H1 (cell line): ENCODE results near the gene LTB. TPM values are rescaled to one million over a fixed set of nuclear protein-coding genes. Genes with fewer than 3 reads are reported as not detected.

Experiments
- CTCF ChIA-PET: fragments of 300-600 bp; sonication (Branson Sonifier 250); formaldehyde crosslinking; loops from one replicate; lab custom pipeline; 2021; ENCODE audit not compliant: partially characterized antibody; lab: Charles Lee
- POLR2A ChIA-PET: fragments of 300-600 bp; sonication (Branson Sonifier 250); formaldehyde crosslinking; loops from one replicate; lab custom pipeline; 2021; ENCODE audit warnings: inconsistent platforms; ENCODE audit not compliant: partially characterized antibody; lab: Charles Lee
- DNase-seq, 2 experiments: peaks; one replicate each; pipeline versions ENCODE4 v3.0.0 to v3.0.0-alpha.2; 2010 to 2022; ENCODE audit warnings: low spot score in 2 of 2, low read depth in 1 of 2, mixed read lengths in 1 of 2
- FAIRE-seq: peaks from 2 replicates; lab custom pipeline; 2011; peaks lifted over from hg19 to GRCh38; lab: Jason Lieb, UNC
- H2AFZ ChIP-seq: 2 replicates; pipeline ENCODE4 v1.8.1; 2012; ENCODE audit warnings: low read length, inconsistent platforms
- H2AK5ac ChIP-seq: 2 replicates; pipeline ENCODE4 v1.6.1; 2013; ENCODE audit warnings: low read depth, low read length
- H2BK120ac ChIP-seq: replicated peaks from 2 replicates; pipeline ENCODE3; 2013; ENCODE audit warnings: low read depth, low read length, inconsistent platforms
- H2BK12ac ChIP-seq: 2 replicates; pipeline ENCODE4 v1.6.1; 2013; ENCODE audit warnings: low read depth, low read length
- H2BK15ac ChIP-seq: 2 replicates; pipeline ENCODE4 v1.6.1; 2013; ENCODE audit warnings: low read length
- H2BK20ac ChIP-seq: 2 replicates; pipeline ENCODE4 v1.6.1; 2013; ENCODE audit warnings: low read length
- H2BK5ac ChIP-seq: 2 replicates; pipeline ENCODE4 v1.6.1; 2013; ENCODE audit warnings: low read depth, low read length
- H3K14ac ChIP-seq: 2 replicates; pipeline ENCODE4 v1.6.1; 2013; ENCODE audit warnings: inconsistent platforms; ENCODE audit not compliant: insufficient read length
- H3K18ac ChIP-seq: 2 replicates; pipeline ENCODE4 v1.6.1; 2013; ENCODE audit warnings: low read length; ENCODE audit errors: extremely low read depth
- H3K23ac ChIP-seq: 2 replicates; pipeline ENCODE4 v1.6.1; 2013; ENCODE audit warnings: inconsistent platforms; ENCODE audit not compliant: insufficient read length
- H3K23me2 ChIP-seq: 2 replicates; pipeline ENCODE4 v1.6.1; 2013; ENCODE audit warnings: low read depth, low read length
- H3K27ac ChIP-seq: 2 replicates; pipeline ENCODE4 v1.6.1; 2011; ENCODE audit warnings: low read depth, low read length, inconsistent platforms
- H3K27me3 ChIP-seq, 4 experiments: replicated peaks in 1 of 4; 1 replicate in 1 of 4; 2 replicates in 3 of 4; pipeline versions ENCODE4 v1.6.1 to v1.8.1; 2011 to 2013; ENCODE audit warnings: low read length in 3 of 4, mild to moderate bottlenecking in 3 of 4, inconsistent platforms in 2 of 4, mixed read lengths in 2 of 4, moderate library complexity in 1 of 4; ENCODE audit not compliant: control insufficient read depth in 3 of 4, insufficient read depth in 3 of 4; ENCODE audit errors: extremely low read depth in 1 of 4
- H3K36me3 ChIP-seq, 4 experiments: 2 replicates each; pipeline versions ENCODE4 v1.6.1 to v1.8.1; 2011 to 2013; ENCODE audit warnings: mild to moderate bottlenecking in 4 of 4, low read length in 3 of 4, moderate library complexity in 2 of 4, control low read depth in 1 of 4, inconsistent platforms in 1 of 4; ENCODE audit not compliant: insufficient read depth in 4 of 4, control insufficient read depth in 2 of 4
- H3K4ac ChIP-seq: replicated peaks from 2 replicates; pipeline ENCODE3; 2013; ENCODE audit warnings: low read length, low read depth, mixed read lengths, inconsistent platforms; ENCODE audit not compliant: insufficient read length
- H3K4me1 ChIP-seq, 4 experiments: replicated peaks in 1 of 4; 1 replicate in 1 of 4; 2 replicates in 3 of 4; pipeline versions ENCODE4 v1.6.1 to v1.8.1; 2011 to 2013; ENCODE audit warnings: low read length in 3 of 4, inconsistent platforms in 2 of 4, mixed read lengths in 1 of 4; ENCODE audit not compliant: insufficient read depth in 4 of 4, control insufficient read depth in 3 of 4
- H3K4me2 ChIP-seq, 2 experiments: 2 replicates each; pipeline versions ENCODE4 v1.6.1 to v1.8.1; 2011 to 2013; ENCODE audit warnings: low read depth in 2 of 2, low read length in 2 of 2, control low read depth in 1 of 2, inconsistent platforms in 1 of 2, mild to moderate bottlenecking in 1 of 2; ENCODE audit not compliant: insufficient read depth in 1 of 2
- H3K4me3 ChIP-seq, 4 experiments: fragments of 200-600, 300-600 bp in 1 of 4; sonication (generic), shearing (Covaris generic), sonication (Bioruptor Twin) in 1 of 4; 2 replicates each; pipeline versions ENCODE4 v1.5.1 to v1.8.1; 2011 to 2016; ENCODE audit warnings: low read length in 4 of 4, low read depth in 3 of 4, control low read depth in 2 of 4, inconsistent platforms in 2 of 4, mild to moderate bottlenecking in 2 of 4, mixed read lengths in 1 of 4, moderate library complexity in 1 of 4; ENCODE audit not compliant: insufficient read depth in 2 of 4; ENCODE audit errors: extremely low read depth in 1 of 4
- H3K56ac ChIP-seq: replicated peaks from 2 replicates; pipeline ENCODE3; 2013; ENCODE audit warnings: low read depth, mild to moderate bottlenecking, mixed read lengths, low read length, inconsistent platforms; ENCODE audit not compliant: insufficient read length
- H3K79me1 ChIP-seq: 2 replicates; pipeline ENCODE4 v1.6.1; 2013; ENCODE audit warnings: low read depth, low read length, control low read depth
- H3K79me2 ChIP-seq, 2 experiments: 2 replicates each; pipeline versions ENCODE4 v1.6.1 to v1.8.1; 2012 to 2013; ENCODE audit warnings: low read length in 2 of 2, mild to moderate bottlenecking in 2 of 2, inconsistent platforms in 1 of 2; ENCODE audit not compliant: insufficient read depth in 2 of 2, control insufficient read depth in 1 of 2
- H3K9ac ChIP-seq, 4 experiments: replicated peaks in 1 of 4; 1 replicate in 1 of 4; 2 replicates in 3 of 4; pipeline versions ENCODE4 v1.6.1 to v1.8.1; 2011 to 2013; ENCODE audit warnings: low read depth in 3 of 4, low read length in 3 of 4, control low read depth in 2 of 4, mild to moderate bottlenecking in 2 of 4, moderate library complexity in 2 of 4, inconsistent platforms in 1 of 4; ENCODE audit errors: extremely low read depth in 1 of 4
- H3K9me3 ChIP-seq, 2 experiments: 2 replicates each; pipeline versions ENCODE4 v1.6.1 to v1.8.1; 2012 to 2013; ENCODE audit warnings: mild to moderate bottlenecking in 2 of 2, moderate library complexity in 2 of 2, control low read depth in 1 of 2, inconsistent platforms in 1 of 2, low read depth in 1 of 2, low read length in 1 of 2, mixed read lengths in 1 of 2; ENCODE audit not compliant: insufficient read depth in 2 of 2
- H4K20me1 ChIP-seq, 2 experiments: replicated peaks in 1 of 2; 2 replicates each; pipeline versions ENCODE3 to v1.8.1; 2011 to 2013; ENCODE audit warnings: inconsistent platforms in 2 of 2, low read length in 2 of 2, mild to moderate bottlenecking in 1 of 2; ENCODE audit not compliant: insufficient read depth in 2 of 2, control insufficient read depth in 1 of 2
- H4K5ac ChIP-seq: 2 replicates; pipeline ENCODE4 v1.6.1; 2013; ENCODE audit warnings: low read length, low read depth, mixed read lengths, inconsistent platforms; ENCODE audit not compliant: insufficient read length
- H4K8ac ChIP-seq: 2 replicates; pipeline ENCODE4 v1.8.0; 2013; ENCODE audit warnings: mild to moderate bottlenecking, moderate library complexity, low read length, inconsistent platforms; ENCODE audit not compliant: insufficient read depth; ENCODE audit errors: extremely low read depth
- H4K91ac ChIP-seq: replicated peaks from 2 replicates; pipeline ENCODE3; 2013; ENCODE audit warnings: low read length, mixed read lengths, inconsistent platforms; ENCODE audit not compliant: insufficient read length
- SRF ChIP-seq: IDR thresholded peaks from 2 replicates; pipeline ENCODE4 v1.6.1; 2011; ENCODE audit warnings: mild to moderate bottlenecking, low read depth, low read length, moderate library complexity
- WGBS, 2 experiments: shearing (Covaris generic) in 1 of 2; methylation state at CpG; one replicate each; pipeline versions ENCODE4 v1.1.6 to v1.1.7; 2013 to 2015; ENCODE audit warnings: low lambda C conversion rate in 2 of 2, mixed read lengths in 2 of 2, inconsistent platforms in 1 of 2, low coverage in 1 of 2, missing lambda C conversion rate in 1 of 2; ENCODE audit not compliant: insufficient replicate concordance in 2 of 2, insufficient coverage in 1 of 2, insufficient read length in 1 of 2; ENCODE audit errors: extremely low coverage in 1 of 2, missing lambda C conversion rate in 1 of 2; 5-methylcytosine and 5-hydroxymethylcytosine counted together
- polyA plus RNA-seq, 7 experiments: library from polyadenylated mRNA; depleted of rRNA in 3 of 7; stranded (reverse) in 5 of 7; unstranded in 2 of 7; fragments of >200 nt in 5 of 7; fragments of 200-250 nt in 2 of 7; gene quantifications; 1 replicate in 5 of 7; 2 replicates in 1 of 7; 4 replicates in 1 of 7; pipeline versions ENCODE4 v1.2.1 to v1.2.3, GENCODE V29; 2011 to 2013; ENCODE audit warnings: missing spikeins in 2 of 7, mixed read lengths in 2 of 7
- total RNA-seq: library from RNA; stranded (reverse); fragmentation: NEBNext Ultra II Directional; extraction: Animal tissue kit (Norgen Biotek cat#: 25700); gene quantifications from 2 replicates; pipeline ENCODE4 v1.2.1, GENCODE V29; 2021

LTB gene
- total and polyA plus RNA-seq, 2 of the 8 experiments (the other 6 are each of a cell fraction or from before 2014, with no cell fraction given), result 0.43 to 0.47 TPM

GRCh38 chr6:31557443-31558317 is 24.5 kb downstream of the LTB start:
- Histone ChIP-seq H2BK20ac (no peak overlapping the region), H3K14ac (no peak overlapping the region), H3K9ac (no peak overlapping the region), H3K4me1 (no peaks in the 10 kb centered on the region)
- POLR2A ChIA-PET, result interaction anchor here (0.8 to 10.9 kb wide), 7 partner anchors 8 to 157 kb away, joined by 3 to 110 read pairs (median 10); partner anchors contain the start of genes ATP6V1G2, DDX39B, LTB and LY6G6D
- no peak for TF ChIP-seq SRF
- TF ChIP-seq, all 59 proteins: peak for 0
- Histone ChIP-seq H3K27ac (no peak overlapping the region), H4K8ac (no peak overlapping the region), H3K18ac (no peak overlapping the region), H3K9me3 (no peaks in the 10 kb centered on the region), H3K4ac (no peak overlapping the region), H2BK120ac (no peak overlapping the region), H2BK5ac (no peak overlapping the region; the same call in 1 of the 2 replicates), H3K36me3 (peaks cover 2 to 15% (median 5%) of the 10 kb centered on the region in 4 experiments; a peak in 5 of 8 replicates), H3K79me1 (no peaks in the 10 kb centered on the region), H4K20me1 (no peaks in the 10 kb centered on the region), H3K23ac (no peak overlapping the region), H3K27me3 (no peaks in the 10 kb centered on the region), H3K56ac (no peak overlapping the region), H2AK5ac (no peak overlapping the region), H4K5ac (no peak overlapping the region), H3K4me3 (no peak overlapping the region), H2BK12ac (no peak overlapping the region), H4K91ac (no peak overlapping the region), H2AFZ (no peak overlapping the region), H2BK15ac (no peak overlapping the region), H3K79me2 (no peaks in the 10 kb centered on the region), H3K4me2 (no peak overlapping the region), H3K23me2 (no peaks in the 10 kb centered on the region)
- CTCF ChIA-PET, result interaction anchor here (0.6 to 24.7 kb wide), 6 partner anchors 17 to 432 kb away, joined by 3 to 613 read pairs (median 5); partner anchors contain the start of genes LST1, LTB, NCR3 and TNF
- no peak for FAIRE-seq
- WGBS, 2 experiments, result 79% methylated on average over 18 of the region's 24 CpGs; no CpG with 5 or more reads in 1 of the 2 experiments
- DNase-seq, result no peak
